ENCODE results near the gene BMP6. TPM values are rescaled to one million over a fixed set of nuclear protein-coding genes. Genes with fewer than 3 reads are reported as not detected.

The BMP6 gene
- total RNA-seq, 1 experiment from 2014 or later, result not detected

GRCh38 chr6:7833751-7834070 is 107.8 kb downstream of the BMP6 start:
- Histone ChIP-seq H3K4me2 (ENCODE audit: low read depth, low read length, poor library complexity, severe bottlenecking) (no peak overlapping the region), H3K36me3 (ENCODE audit: insufficient read depth, low read length) (no peaks in the 10 kb centered on the region), H3K9ac (ENCODE audit: low read length) (no peak overlapping the region), H2AFZ (ENCODE audit: low read length) (no peak overlapping the region), H4K20me1 (ENCODE audit: insufficient read depth, low read depth, low read length) (no peaks in the 10 kb centered on the region), H3K79me2 (ENCODE audit: low read length) (no peaks in the 10 kb centered on the region), H3K27ac (ENCODE audit: low read length) (no peak overlapping the region), H3K4me3 (ENCODE audit: low read length) (no peak overlapping the region), H3K9me3 (ENCODE audit: low read length) (no peaks in the 10 kb centered on the region), H3K4me1 (ENCODE audit: low read length) (no peaks in the 10 kb centered on the region), H3K27me3 (ENCODE audit: low read length) (no peaks in the 10 kb centered on the region), H3K9me2 (replicated peaks; ENCODE audit: insufficient read depth, low read length) (no peaks in the 10 kb centered on the region)
- DNase-seq, result no peak

- Histone ChIP-seq H4K20me1 (ENCODE audit: insufficient read depth, low read depth, low read length) (no peaks in the 10 kb centered on the region), H3K27me3 (ENCODE audit: low read length) (no peaks in the 10 kb centered on the region), H3K4me3 (ENCODE audit: low read length) (no peak overlapping the region), H3K9me3 (ENCODE audit: low read length) (no peaks in the 10 kb centered on the region), H3K4me2 (ENCODE audit: low read depth, low read length, poor library complexity, severe bottlenecking) (no peak overlapping the region), H3K9ac (ENCODE audit: low read length) (no peak overlapping the region), H3K36me3 (ENCODE audit: insufficient read depth, low read length) (no peaks in the 10 kb centered on the region), H3K4me1 (ENCODE audit: low read length) (no peaks in the 10 kb centered on the region), H3K27ac (ENCODE audit: low read length) (no peak overlapping the region), H3K9me2 (replicated peaks; ENCODE audit: insufficient read depth, low read length) (no peaks in the 10 kb centered on the region), H3K79me2 (ENCODE audit: low read length) (no peaks in the 10 kb centered on the region), H2AFZ (ENCODE audit: low read length) (no peak overlapping the region)
- no peak for DNase-seq
Measured at GRCh38 chr6:7836371-7837026, 110.6 kb downstream of the BMP6 start.

- DNase-seq, result no peak
- Histone ChIP-seq H3K9ac (ENCODE audit: low read length) (no peak overlapping the region), H3K27me3 (ENCODE audit: low read length) (no peaks in the 10 kb centered on the region), H4K20me1 (ENCODE audit: insufficient read depth, low read depth, low read length) (no peaks in the 10 kb centered on the region), H3K79me2 (ENCODE audit: low read length) (no peaks in the 10 kb centered on the region), H3K27ac (ENCODE audit: low read length) (no peak overlapping the region), H3K4me3 (ENCODE audit: low read length) (no peak overlapping the region), H3K9me3 (ENCODE audit: low read length) (no peaks in the 10 kb centered on the region), H3K4me1 (ENCODE audit: low read length) (no peaks in the 10 kb centered on the region), H2AFZ (ENCODE audit: low read length) (no peak overlapping the region), H3K9me2 (replicated peaks; ENCODE audit: insufficient read depth, low read length) (no peaks in the 10 kb centered on the region), H3K36me3 (ENCODE audit: insufficient read depth, low read length) (no peaks in the 10 kb centered on the region), H3K4me2 (ENCODE audit: low read depth, low read length, poor library complexity, severe bottlenecking) (no peak overlapping the region)
Measured at GRCh38 chr6:7841781-7842468, 116.0 kb downstream of the BMP6 start.

- Histone ChIP-seq H3K9ac (ENCODE audit: low read length) (no peak overlapping the region), H3K27ac (ENCODE audit: low read length) (no peak overlapping the region), H3K79me2 (ENCODE audit: low read length) (no peaks in the 10 kb centered on the region), H3K27me3 (ENCODE audit: low read length) (no peaks in the 10 kb centered on the region), H3K4me3 (ENCODE audit: low read length) (no peak overlapping the region), H3K4me2 (ENCODE audit: low read depth, low read length, poor library complexity, severe bottlenecking) (no peak overlapping the region), H3K4me1 (ENCODE audit: low read length) (no peaks in the 10 kb centered on the region), H4K20me1 (ENCODE audit: insufficient read depth, low read depth, low read length) (no peaks in the 10 kb centered on the region), H3K9me3 (ENCODE audit: low read length) (no peaks in the 10 kb centered on the region), H3K9me2 (replicated peaks; ENCODE audit: insufficient read depth, low read length) (no peaks in the 10 kb centered on the region), H2AFZ (ENCODE audit: low read length) (no peak overlapping the region), H3K36me3 (ENCODE audit: insufficient read depth, low read length) (no peaks in the 10 kb centered on the region)
- no peak for DNase-seq
Measured at GRCh38 chr6:7846966-7847818, 121.3 kb downstream of the BMP6 start.

GRCh38 chr6:7848229-7848628 is 122.3 kb downstream of the BMP6 start:
- Histone ChIP-seq H3K4me1 (ENCODE audit: low read length) (no peaks in the 10 kb centered on the region), H3K36me3 (ENCODE audit: insufficient read depth, low read length) (no peaks in the 10 kb centered on the region), H3K4me2 (ENCODE audit: low read depth, low read length, poor library complexity, severe bottlenecking) (no peak overlapping the region), H3K27me3 (ENCODE audit: low read length) (no peaks in the 10 kb centered on the region), H3K9me2 (replicated peaks; ENCODE audit: insufficient read depth, low read length) (no peaks in the 10 kb centered on the region), H3K9me3 (ENCODE audit: low read length) (no peaks in the 10 kb centered on the region), H4K20me1 (ENCODE audit: insufficient read depth, low read depth, low read length) (no peaks in the 10 kb centered on the region), H3K79me2 (ENCODE audit: low read length) (no peaks in the 10 kb centered on the region), H2AFZ (ENCODE audit: low read length) (no peak overlapping the region), H3K9ac (ENCODE audit: low read length) (no peak overlapping the region), H3K4me3 (ENCODE audit: low read length) (no peak overlapping the region), H3K27ac (ENCODE audit: low read length) (no peak overlapping the region)
- DNase-seq, result no peak

- no peak for DNase-seq
- Histone ChIP-seq H3K9me2 (replicated peaks; ENCODE audit: insufficient read depth, low read length) (no peaks in the 10 kb centered on the region), H3K27me3 (ENCODE audit: low read length) (no peaks in the 10 kb centered on the region), H3K27ac (ENCODE audit: low read length) (no peak overlapping the region), H2AFZ (ENCODE audit: low read length) (no peak overlapping the region), H3K36me3 (ENCODE audit: insufficient read depth, low read length) (no peaks in the 10 kb centered on the region), H3K79me2 (ENCODE audit: low read length) (no peaks in the 10 kb centered on the region), H4K20me1 (ENCODE audit: insufficient read depth, low read depth, low read length) (no peaks in the 10 kb centered on the region), H3K9ac (ENCODE audit: low read length) (no peak overlapping the region), H3K4me1 (ENCODE audit: low read length) (no peaks in the 10 kb centered on the region), H3K4me3 (ENCODE audit: low read length) (no peak overlapping the region), H3K9me3 (ENCODE audit: low read length) (no peaks in the 10 kb centered on the region), H3K4me2 (ENCODE audit: low read depth, low read length, poor library complexity, severe bottlenecking) (no peak overlapping the region)
Measured at GRCh38 chr6:7851780-7852179, 125.9 kb downstream of the BMP6 start.

- H3K4me3 ChIP-seq (ENCODE audit: low read length), result no peak overlapping the region
- H3K9me2 ChIP-seq (replicated peaks; ENCODE audit: insufficient read depth, low read length), result no peaks in the 10 kb centered on the region
- DNase-seq, result no peak
- no peaks in the 10 kb centered on the region for H3K79me2 ChIP-seq (ENCODE audit: low read length)
- H3K36me3 ChIP-seq (ENCODE audit: insufficient read depth, low read length), result no peaks in the 10 kb centered on the region
- H4K20me1 ChIP-seq (ENCODE audit: insufficient read depth, low read depth, low read length), result no peaks in the 10 kb centered on the region
- H3K9me3 ChIP-seq (ENCODE audit: low read length), result no peaks in the 10 kb centered on the region
- no peak overlapping the region for H3K4me2 ChIP-seq (ENCODE audit: low read depth, low read length, poor library complexity, severe bottlenecking)
- H3K9ac ChIP-seq (ENCODE audit: low read length), result no peak overlapping the region
- no peaks in the 10 kb centered on the region for H3K4me1 ChIP-seq (ENCODE audit: low read length)
- H3K27ac ChIP-seq (ENCODE audit: low read length), result no peak overlapping the region
- H3K27me3 ChIP-seq (ENCODE audit: low read length), result no peaks in the 10 kb centered on the region
- no peak overlapping the region for H2AFZ ChIP-seq (ENCODE audit: low read length)
Measured at GRCh38 chr6:7859591-7859990, 133.7 kb downstream of the BMP6 start.

- H3K9ac ChIP-seq (ENCODE audit: low read length), result no peak overlapping the region
- no peaks in the 10 kb centered on the region for H3K79me2 ChIP-seq (ENCODE audit: low read length)
- H3K27ac ChIP-seq (ENCODE audit: low read length), result no peak overlapping the region
- no peak overlapping the region for H2AFZ ChIP-seq (ENCODE audit: low read length)
- no peak for DNase-seq
- H3K36me3 ChIP-seq (ENCODE audit: insufficient read depth, low read length), result no peaks in the 10 kb centered on the region
- H3K27me3 ChIP-seq (ENCODE audit: low read length), result no peaks in the 10 kb centered on the region
- H3K4me2 ChIP-seq (ENCODE audit: low read depth, low read length, poor library complexity, severe bottlenecking), result no peak overlapping the region
- H3K9me3 ChIP-seq (ENCODE audit: low read length), result no peaks in the 10 kb centered on the region
- no peaks in the 10 kb centered on the region for H4K20me1 ChIP-seq (ENCODE audit: insufficient read depth, low read depth, low read length)
- no peak overlapping the region for H3K4me3 ChIP-seq (ENCODE audit: low read length)
- no peaks in the 10 kb centered on the region for H3K4me1 ChIP-seq (ENCODE audit: low read length)
- no peaks in the 10 kb centered on the region for H3K9me2 ChIP-seq (replicated peaks; ENCODE audit: insufficient read depth, low read length)
Measured at GRCh38 chr6:7865781-7866180, 139.9 kb downstream of the BMP6 start.
